Measurements from ENCODE around the gene DNAJC3. TPM values are rescaled to one million over a fixed set of nuclear protein-coding genes. Genes with fewer than 3 reads are reported as not detected.
A peak's percentile ranks its signal among the peaks of the same experiment; 100 is the strongest.
"Not testable (repeated sequence)": the region's sequence is repeated elsewhere in the genome, so short reads cannot be mapped to it uniquely, and the experiment has no call there.

The DNAJC3 gene
- total and polyA plus RNA-seq, 8 donors, result 11.6 to 70.3 (median 41.2) TPM

DNA sequence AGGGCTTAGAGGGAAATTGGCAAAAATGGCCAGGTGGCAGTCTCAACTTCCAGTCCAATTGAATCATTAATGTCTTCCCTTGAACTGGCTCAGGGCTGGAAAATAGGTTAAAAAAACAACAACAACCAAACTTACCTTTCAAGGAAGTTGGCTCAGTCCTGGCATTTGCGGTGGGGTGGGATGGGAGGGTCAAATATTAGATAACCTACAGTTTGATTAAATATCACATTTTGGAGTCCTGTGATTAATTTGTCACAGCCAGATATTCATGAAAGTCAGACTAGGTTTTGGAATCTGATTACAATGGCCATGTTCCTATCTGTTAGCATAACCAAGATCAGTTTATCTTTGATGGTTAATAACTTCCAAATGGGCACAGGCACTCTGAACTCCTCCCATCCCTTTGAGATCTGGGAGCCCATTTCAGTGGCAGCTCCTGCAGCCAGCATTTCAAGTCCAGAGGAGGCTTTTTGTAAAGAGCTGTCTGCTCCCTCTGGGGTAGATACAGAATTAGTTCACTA, 24.6 kb upstream of the DNAJC3 start:
- intact Hi-C loops (cut with DNase I), result no loop called here
- no peak overlapping the region for H3K27ac ChIP-seq
- no peaks in the 10 kb centered on the region for H3K9me3 ChIP-seq
- no peaks in the 10 kb centered on the region for H3K27me3 ChIP-seq
- WGBS, 2 donors, result 19 to 23% methylated on average over 1 of the region's 1 CpG
- ATAC-seq (peak in 2 of 4 donors; percentile 82 to 84), FAIRE-seq (no peak), DNase-seq (peak in 1 of 6 donors; percentile 26)
- no peaks in the 10 kb centered on the region for H3K4me1 ChIP-seq
- TF ChIP-seq, protein P1, sequence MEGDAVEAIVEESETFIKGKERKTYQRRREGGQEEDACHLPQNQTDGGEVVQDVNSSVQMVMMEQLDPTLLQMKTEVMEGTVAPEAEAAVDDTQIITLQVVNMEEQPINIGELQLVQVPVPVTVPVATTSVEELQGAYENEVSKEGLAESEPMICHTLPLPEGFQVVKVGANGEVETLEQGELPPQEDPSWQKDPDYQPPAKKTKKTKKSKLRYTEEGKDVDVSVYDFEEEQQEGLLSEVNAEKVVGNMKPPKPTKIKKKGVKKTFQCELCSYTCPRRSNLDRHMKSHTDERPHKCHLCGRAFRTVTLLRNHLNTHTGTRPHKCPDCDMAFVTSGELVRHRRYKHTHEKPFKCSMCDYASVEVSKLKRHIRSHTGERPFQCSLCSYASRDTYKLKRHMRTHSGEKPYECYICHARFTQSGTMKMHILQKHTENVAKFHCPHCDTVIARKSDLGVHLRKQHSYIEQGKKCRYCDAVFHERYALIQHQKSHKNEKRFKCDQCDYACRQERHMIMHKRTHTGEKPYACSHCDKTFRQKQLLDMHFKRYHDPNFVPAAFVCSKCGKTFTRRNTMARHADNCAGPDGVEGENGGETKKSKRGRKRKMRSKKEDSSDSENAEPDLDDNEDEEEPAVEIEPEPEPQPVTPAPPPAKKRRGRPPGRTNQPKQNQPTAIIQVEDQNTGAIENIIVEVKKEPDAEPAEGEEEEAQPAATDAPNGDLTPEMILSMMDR (IDR thresholded peaks at IDR 0.05), result no peak
- H3K36me3 ChIP-seq, result no peaks in the 10 kb centered on the region
- no peak overlapping the region for H3K4me3 ChIP-seq

DNA sequence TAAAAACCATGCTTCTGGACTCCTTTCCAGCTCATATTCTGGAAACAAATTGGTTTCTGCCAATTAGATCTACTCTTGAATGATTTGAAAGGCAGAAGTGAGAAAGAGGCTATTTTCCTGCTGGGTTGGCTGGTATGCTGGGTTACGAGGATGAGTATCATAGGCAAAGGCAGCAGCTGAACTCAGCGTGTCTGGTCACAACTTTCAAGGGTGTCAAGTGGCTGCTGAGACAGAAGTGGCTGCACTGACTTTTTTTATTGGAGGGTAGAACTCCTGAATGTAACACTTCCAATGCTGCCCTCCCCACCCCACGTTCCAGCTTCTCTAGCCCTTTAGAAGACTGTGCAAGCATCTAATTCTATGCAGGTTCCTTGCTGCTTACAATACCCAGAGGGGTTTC, 24.1 kb upstream of the DNAJC3 start:
- no peaks in the 10 kb centered on the region for H3K36me3 ChIP-seq
- intact Hi-C loops (cut with DNase I), result no loop called here
- DNase-seq (no peak), ATAC-seq (peak in 1 of 4 donors; percentile 11), FAIRE-seq (no peak)
- no peaks in the 10 kb centered on the region for H3K27me3 ChIP-seq
- no peaks in the 10 kb centered on the region for H3K4me1 ChIP-seq
- TF ChIP-seq, protein P1 (IDR thresholded peaks at IDR 0.05), result no peak
- 48 to 73% methylated on average over 3 of the region's 3 CpGs for WGBS, 2 donors
- no peak overlapping the region for H3K4me3 ChIP-seq
- H3K27ac ChIP-seq, result no peak overlapping the region
- no peaks in the 10 kb centered on the region for H3K9me3 ChIP-seq

DNA sequence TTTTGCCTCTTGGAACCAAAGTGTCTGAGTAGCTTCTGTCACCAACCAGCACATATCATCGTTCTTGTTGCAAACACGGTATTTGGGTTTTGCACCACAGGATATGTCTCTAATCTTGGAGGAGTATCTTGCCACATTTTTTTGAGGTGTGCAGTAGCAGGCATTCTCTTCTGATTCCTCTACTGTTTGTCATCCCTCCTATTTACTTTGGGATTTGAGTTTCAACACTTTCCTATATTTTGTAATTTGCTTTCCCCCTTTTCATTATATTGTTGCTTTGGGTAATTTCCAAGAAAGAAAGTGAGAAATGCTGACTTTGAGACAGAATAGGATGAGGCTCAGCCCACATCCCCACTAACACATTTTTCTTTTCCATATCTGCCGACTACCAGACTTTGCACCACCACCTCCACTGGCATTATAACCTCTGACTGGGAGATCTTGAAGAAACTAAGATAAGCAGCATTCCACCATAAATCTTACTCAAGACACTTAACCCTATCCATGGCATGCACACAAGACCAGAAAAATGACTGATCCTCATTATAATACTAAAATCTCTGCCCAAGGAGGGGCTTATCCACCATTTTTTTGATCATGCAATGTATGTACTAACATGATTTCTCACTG, 20.4 kb upstream of the DNAJC3 start:
- Histone ChIP-seq H3K9me3 (no peaks in the 10 kb centered on the region), H3K4me3 (no peak overlapping the region), H3K27ac (no peak overlapping the region), H3K4me1 (peaks cover 0 to 3% (median 0%) of the 10 kb centered on the region in 3 donors), H3K27me3 (no peaks in the 10 kb centered on the region), H3K36me3 (no peaks in the 10 kb centered on the region)
- intact Hi-C loops (cut with DNase I), result no loop called here
- ATAC-seq (no peak), FAIRE-seq (no peak), DNase-seq (no peak)
- 69 to 70% methylated on average over 3 of the region's 3 CpGs for WGBS, 2 donors
- TF ChIP-seq, protein P1 (IDR thresholded peaks at IDR 0.05), result no peak

DNA sequence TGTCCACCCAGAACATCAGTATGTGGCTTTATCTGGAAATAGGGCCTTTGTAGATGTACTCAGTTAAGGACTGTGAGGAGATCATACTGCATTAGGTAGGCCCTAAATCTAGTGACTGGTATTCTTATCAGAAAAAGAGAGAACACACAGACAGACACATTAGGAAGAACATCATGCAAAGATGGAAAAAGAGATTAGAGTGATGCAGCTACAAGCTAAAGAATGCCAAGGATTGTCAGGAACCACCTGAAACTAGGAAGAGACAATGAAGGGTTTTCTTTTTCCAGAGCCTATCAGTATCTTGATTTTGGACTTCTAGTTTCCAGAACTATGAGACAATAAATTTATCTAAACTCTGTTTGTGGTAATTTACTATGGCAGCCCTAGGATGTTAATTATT, 17.4 kb upstream of the DNAJC3 start:
- Histone ChIP-seq H3K27me3 (no peaks in the 10 kb centered on the region), H3K36me3 (no peaks in the 10 kb centered on the region), H3K9me3 (no peaks in the 10 kb centered on the region), H3K4me3 (no peak overlapping the region), H3K4me1 (peaks cover 0 to 3% (median 0%) of the 10 kb centered on the region in 3 donors), H3K27ac (no peak overlapping the region)
- ATAC-seq (no peak), DNase-seq (no peak), FAIRE-seq (no peak)
- TF ChIP-seq, protein P1 (IDR thresholded peaks at IDR 0.05), result no peak
- intact Hi-C loops (cut with DNase I), result no loop called here

DNA sequence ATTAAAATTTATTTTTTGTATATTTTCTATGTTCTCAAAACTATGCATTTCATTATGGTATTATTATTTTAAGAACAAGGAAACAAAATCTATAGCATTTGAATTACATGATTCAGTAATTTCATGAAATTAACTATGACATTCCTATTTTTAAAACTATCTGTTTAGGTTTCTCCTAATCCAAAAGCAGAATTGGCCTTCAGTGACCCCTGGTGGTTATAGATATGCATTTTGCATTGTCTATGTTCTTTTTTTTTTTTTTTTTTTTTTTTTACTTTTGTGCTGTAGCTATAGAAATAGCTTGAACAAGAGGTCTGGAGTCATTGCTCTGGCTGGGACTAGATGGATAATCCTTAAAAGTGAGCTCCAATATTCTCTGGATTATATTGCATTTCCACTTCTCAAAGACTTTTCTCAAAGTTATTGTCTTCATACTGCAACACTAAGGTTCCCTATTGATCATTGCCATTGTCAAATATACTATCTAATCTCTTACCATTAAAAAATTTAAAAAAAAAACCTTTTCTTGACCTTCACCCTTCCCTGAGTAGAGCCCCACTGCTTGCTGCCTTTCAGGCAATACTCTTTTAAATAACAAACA, 15.9 kb upstream of the DNAJC3 start:
- no peak overlapping the region for H3K4me3 ChIP-seq
- peak in 3 of 4 donors; percentile 69 to 76 (median 72) for ATAC-seq
- DNase-seq, result no peak
- H3K27ac ChIP-seq, result no peak overlapping the region
- H3K9me3 ChIP-seq, result no peaks in the 10 kb centered on the region
- FAIRE-seq, result peak; percentile 93
- no peaks in the 10 kb centered on the region for H3K36me3 ChIP-seq
- TF ChIP-seq, protein P1 (IDR thresholded peaks at IDR 0.05), result peak; percentile 13 to 47 (median 40)
- H3K4me1 ChIP-seq, result peaks cover 0 to 3% (median 0%) of the 10 kb centered on the region in 3 donors
- H3K27me3 ChIP-seq, result no peaks in the 10 kb centered on the region
- intact Hi-C loops (cut with DNase I), result no loop called here

DNA sequence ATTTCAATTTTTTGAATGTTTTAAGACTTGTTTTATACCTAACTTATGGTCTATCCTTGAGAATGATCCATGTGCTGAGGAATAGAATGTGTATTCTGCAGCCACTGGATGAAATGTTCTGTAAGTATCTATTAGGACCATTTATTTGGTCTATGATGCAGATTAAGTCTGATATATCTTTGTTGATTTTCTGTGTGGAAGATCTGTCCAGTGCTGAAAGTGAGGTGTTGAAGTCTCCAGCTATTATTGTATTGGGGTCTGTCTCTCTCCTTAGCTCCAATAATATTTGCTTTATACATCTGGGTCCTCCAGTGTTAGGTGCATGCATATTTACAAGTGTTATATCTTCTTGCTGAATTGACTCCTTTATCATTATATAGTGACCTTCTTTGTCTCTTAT, 9.7 kb upstream of the DNAJC3 start:
- H3K27ac ChIP-seq; H3K36me3 ChIP-seq; ATAC-seq; intact Hi-C loops (cut with DNase I); H3K4me3 ChIP-seq; H3K4me1 ChIP-seq; H3K27me3 ChIP-seq; FAIRE-seq; DNase-seq; H3K9me3 ChIP-seq: not testable (repeated sequence)
